ENCODE measurements around the gene ARCN1.

- TF ChIP-seq CTCF (IDR thresholded peaks at IDR 0.05 in 8 of 11, conservative IDR thresholded peaks at IDR 0.05 in 3 of 11) (peak; percentile 37 to 95 (median 93)), POLR2A (IDR thresholded peaks at IDR 0.05) (no peak), POLR2AphosphoS5 (IDR thresholded peaks at IDR 0.05) (peak; percentile 52 to 76 (median 61))
Measured at GRCh38 chr11:118610773-118611432, 38.7 kb downstream of the ARCN1 start.

Data from spleen (tissue), 7 donors.